ENCODE results near the gene NLRX1.
A peak's percentile ranks its signal among the peaks of the same experiment; 100 is the strongest.
"Not testable (repeated sequence)": the region's sequence is repeated elsewhere in the genome, so short reads cannot be mapped to it uniquely, and the experiment has no call there.

Gene NLRX1, protein sequence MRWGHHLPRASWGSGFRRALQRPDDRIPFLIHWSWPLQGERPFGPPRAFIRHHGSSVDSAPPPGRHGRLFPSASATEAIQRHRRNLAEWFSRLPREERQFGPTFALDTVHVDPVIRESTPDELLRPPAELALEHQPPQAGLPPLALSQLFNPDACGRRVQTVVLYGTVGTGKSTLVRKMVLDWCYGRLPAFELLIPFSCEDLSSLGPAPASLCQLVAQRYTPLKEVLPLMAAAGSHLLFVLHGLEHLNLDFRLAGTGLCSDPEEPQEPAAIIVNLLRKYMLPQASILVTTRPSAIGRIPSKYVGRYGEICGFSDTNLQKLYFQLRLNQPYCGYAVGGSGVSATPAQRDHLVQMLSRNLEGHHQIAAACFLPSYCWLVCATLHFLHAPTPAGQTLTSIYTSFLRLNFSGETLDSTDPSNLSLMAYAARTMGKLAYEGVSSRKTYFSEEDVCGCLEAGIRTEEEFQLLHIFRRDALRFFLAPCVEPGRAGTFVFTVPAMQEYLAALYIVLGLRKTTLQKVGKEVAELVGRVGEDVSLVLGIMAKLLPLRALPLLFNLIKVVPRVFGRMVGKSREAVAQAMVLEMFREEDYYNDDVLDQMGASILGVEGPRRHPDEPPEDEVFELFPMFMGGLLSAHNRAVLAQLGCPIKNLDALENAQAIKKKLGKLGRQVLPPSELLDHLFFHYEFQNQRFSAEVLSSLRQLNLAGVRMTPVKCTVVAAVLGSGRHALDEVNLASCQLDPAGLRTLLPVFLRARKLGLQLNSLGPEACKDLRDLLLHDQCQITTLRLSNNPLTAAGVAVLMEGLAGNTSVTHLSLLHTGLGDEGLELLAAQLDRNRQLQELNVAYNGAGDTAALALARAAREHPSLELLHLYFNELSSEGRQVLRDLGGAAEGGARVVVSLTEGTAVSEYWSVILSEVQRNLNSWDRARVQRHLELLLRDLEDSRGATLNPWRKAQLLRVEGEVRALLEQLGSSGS

DNA sequence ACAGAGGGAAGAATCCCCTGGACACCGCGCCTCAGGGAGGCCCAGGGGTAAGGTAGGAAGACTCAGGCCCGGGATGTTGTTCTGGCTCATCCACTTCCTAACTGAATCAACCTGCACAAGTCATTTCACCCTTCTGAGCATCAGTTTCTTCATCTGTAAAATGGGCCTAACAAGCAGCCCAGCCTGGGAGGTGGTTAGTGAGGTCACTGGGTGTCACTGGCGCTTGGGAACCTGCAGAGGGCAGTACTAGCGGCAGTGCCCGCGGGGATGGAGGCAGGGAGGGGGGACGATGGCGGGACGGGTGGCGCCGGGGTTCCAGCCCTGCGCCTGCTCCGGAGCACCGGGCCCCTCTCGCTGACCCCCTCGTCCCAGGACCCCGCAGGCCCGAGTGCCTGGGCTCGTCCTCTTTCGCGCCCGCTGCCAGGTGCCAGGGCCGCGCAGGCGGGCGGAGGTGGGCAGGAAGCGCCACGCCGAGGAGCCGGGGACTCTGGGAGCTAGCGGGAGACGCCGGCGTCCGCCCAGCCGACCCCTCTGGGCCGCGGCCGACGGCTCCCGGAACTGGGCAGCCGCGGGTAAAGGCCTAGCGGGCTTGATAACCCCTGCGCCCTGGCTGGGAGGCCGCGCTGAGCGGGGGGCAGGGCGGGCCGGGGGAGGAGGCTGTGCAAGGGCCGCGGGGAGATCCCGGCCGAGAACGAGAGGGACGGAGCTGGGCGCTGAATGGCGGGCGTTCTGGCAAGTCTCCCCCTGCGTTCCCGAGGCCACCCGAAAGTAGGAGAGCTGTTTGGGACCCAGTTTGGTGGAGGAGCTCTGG is at the start of gene NLRX1:
TSS of gene NLRX1 (plus strand) at position 255 of the 811 bp plus-strand sequence. CDS start 2,679 bp downstream, outside the sequence.
- peak; percentile 76 to 89 (median 79) for DNase-seq (ENCODE audit: low read depth in 2 of 3, low spot score in 1 of 3)

DNA sequence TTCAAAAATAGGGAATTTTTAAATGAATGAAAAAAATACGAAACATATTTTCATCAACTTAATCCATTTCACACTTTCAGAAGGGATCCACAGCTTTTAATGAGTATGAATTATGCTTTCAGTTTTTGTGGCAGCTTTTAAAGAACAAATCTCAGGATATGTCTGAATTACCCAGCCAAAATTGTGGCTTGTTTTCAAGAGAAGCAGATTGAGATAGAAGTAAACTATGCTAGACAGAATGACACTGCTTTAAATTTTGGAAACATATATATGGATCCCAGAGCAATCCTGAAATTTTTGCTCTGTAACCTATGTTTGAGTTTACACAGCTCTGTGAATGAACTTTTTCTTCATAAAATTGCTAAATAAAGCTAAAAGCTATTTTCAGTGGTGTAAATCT is 49.6 kb upstream of the NLRX1 start:
- DNase-seq (ENCODE audit: low read depth in 2 of 3, low spot score in 1 of 3): no peak

DNA sequence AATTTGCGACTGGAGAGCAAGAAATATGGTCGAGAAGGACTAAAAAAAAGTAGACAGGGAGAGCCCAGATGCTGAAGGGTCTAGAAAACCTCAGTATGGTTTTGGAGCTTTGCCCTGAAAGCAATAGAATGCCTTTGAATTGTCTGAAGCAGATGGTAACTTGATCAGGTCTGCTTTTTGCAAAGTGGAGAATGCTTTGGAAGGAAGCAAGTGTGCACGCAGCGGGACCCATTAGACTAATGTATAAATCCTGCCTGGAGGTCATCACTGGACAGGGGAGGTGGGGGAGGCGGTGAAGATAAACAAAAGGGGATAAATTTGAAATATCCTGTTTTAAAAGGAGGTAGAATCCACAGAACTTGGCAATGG is 47.9 kb upstream of the NLRX1 start:
- no peak for DNase-seq (ENCODE audit: low read depth in 2 of 3, low spot score in 1 of 3)

DNA sequence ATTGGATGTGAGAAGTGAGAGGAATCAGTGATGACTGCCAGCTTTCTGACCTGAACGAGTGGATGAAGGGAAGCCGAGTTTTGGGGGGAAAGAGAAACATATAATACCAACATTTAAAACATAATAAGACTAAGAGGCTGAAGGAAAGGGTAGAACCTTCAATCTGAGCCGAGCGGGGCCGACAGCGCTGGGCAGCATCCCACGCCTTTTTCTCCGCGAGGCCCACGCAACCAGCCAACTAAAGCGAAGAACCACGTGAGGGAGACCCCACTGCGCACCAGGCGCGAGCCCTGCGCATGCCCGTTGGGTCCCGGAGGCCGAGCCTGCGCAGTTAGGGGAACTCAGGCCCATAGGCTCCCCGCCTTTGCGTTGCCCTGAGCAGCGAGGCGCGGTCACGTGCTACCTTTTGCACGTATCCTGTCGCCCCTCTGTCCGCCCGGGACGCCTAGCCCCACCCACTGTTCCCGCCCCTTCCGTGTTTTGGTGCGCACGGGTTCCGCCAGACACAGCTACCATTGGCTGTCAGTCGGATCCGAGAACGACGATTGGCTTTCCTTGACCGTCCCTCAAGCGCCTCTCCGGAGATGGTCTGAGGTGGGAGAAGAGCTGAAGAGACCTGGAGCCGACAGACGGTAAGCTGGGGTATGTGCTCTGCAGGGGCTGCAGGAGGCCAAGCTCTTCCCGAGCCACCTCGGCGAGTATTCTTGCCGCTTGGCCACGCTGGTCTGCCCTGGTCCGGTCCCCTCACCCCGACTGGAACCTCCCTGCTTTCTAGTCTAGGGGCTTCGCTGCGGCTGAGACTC is 47.3 kb upstream of the NLRX1 start, which contains the start of gene HINFP:
TSS of gene HINFP (plus strand) at position 573 of the 803 bp plus-strand sequence. CDS start 5,365 bp downstream, outside the sequence.
- DNase-seq (ENCODE audit: low read depth in 2 of 3, low spot score in 1 of 3): peak; percentile 99 to 100 (median 100)

DNA sequence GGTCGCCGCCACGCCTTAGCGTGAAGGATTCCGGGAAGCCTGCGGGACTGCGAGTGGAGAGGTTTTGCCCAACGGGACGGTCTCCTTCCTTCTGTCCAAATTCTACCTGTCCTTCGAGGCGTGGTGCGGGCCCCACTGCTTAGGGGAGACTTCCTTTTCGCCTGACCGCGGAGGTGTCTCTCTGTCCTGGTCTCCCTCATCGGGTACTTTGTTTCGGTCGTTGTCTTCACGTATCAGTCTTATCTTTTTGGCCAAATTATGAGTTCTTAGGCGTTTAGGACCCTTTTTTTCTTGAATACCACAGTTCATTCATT is 46.8 kb upstream of the NLRX1 start:
- DNase-seq (ENCODE audit: low read depth in 2 of 3, low spot score in 1 of 3): no peak

DNA sequence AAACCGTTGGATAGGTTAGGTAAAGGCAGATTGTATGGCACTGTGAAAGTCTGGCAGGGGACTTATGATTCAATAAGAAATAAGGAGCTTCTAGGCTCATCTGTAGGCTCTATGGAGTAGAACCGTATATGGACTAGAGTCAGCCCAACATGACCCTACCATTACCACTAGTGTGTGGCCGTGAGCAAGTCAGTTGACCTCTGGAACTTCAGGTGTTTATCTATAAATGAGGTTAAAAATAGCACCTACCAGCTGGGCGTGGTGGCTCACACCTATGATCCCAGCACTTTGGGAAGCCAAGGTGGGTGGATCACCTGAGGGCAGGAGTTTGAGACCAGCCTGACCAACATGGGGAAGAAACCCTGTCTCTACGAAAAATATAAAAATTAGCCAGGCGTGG is 42.7 kb upstream of the NLRX1 start:
- DNase-seq (ENCODE audit: low read depth in 2 of 3, low spot score in 1 of 3): no peak

DNA sequence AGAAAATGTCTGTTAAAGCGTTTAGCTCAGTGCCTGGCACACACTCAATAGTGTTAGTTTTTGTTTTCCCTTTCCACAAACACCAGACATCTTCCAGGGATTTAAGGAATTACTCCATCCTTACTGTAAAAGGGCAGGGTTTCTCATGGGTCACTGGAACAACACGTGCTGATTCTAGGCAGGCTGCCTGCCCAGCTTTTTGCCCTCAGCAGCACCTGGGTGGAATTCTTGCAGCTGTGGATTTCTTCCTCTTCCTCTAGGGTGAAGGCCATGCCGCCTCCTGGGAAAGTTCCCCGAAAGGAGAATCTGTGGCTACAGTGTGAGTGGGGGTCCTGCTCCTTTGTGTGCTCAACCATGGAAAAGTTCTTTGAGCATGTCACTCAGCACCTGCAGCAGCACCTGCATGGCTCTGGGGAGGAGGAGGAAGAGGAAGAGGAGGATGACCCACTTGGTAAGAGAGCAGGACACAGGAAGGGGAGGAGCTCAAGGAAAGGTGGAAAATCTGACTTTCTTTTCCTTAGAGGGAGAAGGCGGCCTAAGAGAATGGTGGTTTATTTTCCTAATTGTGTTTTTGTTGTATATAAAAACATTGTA is 41.8 kb upstream of the NLRX1 start:
- no peak for DNase-seq (ENCODE audit: low read depth in 2 of 3, low spot score in 1 of 3)

DNA sequence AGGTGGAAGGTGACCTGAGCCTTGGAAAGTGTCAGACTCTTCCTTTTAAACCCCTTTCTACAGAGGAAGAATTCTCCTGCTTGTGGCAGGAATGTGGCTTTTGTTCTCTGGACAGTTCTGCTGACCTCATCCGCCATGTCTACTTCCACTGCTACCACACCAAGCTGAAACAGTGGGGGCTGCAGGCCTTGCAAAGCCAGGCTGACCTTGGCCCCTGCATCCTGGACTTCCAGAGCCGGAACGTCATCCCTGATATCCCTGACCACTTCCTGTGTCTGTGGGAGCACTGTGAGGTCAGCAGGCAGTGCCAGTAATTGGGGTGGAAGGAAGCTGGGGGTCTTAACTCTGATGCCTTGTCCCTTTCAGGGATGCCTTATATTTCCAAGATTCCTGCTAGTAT is 37.9 kb upstream of the NLRX1 start:
- DNase-seq (ENCODE audit: low read depth in 2 of 3, low spot score in 1 of 3): no peak

DNA sequence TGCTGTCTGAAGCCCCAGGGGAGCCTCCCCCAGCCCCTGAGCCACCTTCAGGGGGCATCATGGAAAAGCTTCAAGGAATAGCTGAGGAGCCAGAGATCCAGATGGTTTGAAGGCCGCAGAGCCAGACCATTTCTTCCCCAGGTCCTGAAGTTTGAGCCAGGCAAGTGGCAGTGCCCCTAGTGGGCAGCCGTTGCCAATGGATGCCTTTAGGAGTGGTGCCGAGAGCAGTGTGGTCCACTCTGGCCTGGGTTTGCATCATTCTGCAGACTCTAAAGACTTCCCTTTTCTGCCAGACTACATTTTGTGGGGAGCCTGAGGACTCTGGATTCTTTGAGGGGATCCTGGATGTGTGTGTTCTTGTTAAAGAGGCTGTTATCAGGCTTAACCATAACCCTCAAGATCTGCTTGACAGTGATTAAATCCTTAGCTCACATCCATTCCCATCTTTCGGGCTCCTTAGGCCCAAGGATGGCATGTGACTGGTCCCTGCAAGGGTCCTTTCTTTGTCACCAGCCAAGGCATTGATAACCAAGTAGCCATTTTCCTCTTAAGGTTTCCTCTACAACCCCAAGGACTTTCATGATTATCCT is 34.0 kb upstream of the NLRX1 start:
- DNase-seq (ENCODE audit: low read depth in 2 of 3, low spot score in 1 of 3): no peak

DNA sequence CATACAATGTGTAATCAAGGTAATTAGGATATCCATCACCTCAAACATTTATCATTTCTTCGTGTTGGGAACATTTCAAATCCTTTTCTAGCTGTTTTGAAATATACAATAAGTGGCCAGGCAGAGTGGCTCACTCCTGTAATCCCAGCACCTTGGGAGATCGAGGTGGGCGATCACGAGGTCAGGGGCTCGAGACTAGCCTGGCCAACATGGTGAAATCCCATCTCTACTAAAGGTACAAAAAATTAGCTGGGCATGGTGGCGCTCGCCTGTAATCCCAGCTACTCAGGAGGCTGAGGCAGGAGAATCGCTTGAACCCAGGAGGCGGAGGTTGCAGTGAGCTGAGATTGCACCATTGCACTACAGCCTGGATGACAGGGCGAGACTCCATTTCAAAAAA is 29.2 kb upstream of the NLRX1 start:
- DNase-seq (ENCODE audit: low read depth in 2 of 3, low spot score in 1 of 3): not testable (repeated sequence)

DNA sequence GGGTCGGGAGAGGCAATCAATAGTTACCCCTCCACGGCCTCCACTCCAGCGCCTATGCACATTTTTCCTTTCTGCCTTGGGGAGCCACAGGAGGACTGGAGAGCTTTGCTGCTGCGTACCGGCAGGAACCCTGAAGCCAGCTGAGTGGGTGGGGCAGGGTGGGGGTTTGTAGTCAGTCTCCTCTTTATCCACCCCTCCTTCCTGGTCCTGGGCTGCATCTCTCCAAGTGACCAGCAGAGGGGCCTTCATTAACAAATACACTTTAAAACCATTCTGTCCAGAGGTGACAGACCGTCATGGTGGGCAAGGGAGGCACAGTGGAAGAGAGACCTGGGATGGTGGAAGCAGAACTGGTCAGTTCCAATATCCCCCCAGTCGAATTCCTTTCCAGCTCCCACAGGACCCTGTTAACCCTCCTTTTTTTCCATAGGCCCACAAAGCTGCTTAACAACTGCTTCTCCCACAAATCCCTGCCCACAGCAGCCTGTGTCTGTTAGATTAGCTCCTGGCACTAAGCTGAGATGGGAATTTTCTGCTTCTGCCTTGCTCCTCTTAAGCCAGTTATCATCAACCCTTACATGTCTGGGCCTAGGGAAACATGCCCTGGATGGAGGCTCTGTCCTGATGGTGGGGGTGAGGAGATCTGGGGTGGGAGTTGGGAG is 23.6 kb upstream of the NLRX1 start:
- DNase-seq (ENCODE audit: low read depth in 2 of 3, low spot score in 1 of 3): no peak

DNA sequence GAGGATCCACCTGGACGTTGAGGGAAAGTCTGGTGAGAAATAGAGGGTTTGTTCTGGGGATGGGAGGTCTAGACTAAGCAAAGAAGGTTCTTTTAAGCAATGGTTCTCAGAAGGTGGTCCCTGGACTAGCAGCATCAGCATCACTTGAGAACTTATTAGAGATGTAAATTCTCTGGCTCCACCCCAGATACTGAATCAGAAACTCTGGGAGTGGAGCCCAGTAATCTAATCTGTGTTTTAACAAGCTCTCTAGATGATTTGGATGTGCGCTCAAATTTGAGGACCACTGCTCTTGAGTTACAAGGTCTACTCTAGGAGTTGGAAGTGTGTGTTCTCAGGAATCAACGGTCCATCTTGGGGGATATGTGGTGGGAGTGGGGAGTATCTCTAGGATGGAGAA is 23.0 kb upstream of the NLRX1 start:
- no peak for DNase-seq (ENCODE audit: low read depth in 2 of 3, low spot score in 1 of 3)

DNA sequence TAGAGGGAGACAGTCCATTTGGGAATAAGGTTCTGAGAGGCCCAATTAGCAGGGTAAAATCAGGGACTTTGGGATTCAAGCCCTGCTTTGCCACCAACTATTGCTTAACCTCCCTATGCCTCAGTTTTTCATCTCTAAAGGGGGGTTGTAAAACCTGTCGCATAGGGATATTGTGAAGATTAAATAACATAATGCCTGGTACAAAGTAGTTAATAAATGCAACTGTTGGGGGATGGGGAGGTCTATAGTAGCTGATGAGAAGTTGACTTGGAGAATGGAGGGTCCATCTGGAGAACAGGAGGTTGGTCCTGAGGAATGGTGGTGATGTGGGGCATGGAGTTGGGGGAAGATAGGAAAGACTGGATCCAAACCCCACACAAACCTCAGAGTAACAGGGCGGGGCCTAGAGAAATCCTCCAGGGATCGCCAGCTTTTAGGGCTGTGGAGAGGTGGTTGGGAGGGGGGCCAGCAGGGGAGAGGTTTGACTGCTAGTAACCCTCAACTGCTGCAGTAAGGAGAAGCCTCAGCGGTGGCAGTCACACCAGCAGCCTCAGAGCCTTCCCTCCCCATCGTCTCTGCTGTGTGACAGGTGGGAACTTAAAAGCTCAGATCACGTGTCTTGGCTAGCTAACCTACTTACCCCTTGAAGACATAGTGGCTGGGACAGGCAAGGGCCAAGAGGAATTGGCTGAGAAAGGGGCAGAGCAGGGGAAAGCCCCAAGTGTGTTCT is 20.8 kb upstream of the NLRX1 start:
- DNase-seq (ENCODE audit: low read depth in 2 of 3, low spot score in 1 of 3): no peak

DNA sequence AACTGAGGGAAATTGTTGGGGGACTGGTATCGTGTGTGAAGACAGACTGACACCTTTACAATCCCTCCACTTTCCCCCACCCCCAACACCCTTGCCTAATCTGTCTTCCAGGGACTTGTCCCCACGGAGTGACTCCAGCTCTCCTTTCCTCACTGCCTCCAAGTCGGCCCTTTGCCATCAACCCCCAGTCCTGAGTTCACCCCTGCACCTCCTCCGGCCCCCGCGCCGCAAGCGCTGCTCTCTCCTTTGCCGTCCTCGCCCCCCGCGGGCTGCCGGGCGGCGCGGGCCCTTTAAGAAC is 19.9 kb upstream of the NLRX1 start:
- DNase-seq (ENCODE audit: low read depth in 2 of 3, low spot score in 1 of 3): no peak

DNA sequence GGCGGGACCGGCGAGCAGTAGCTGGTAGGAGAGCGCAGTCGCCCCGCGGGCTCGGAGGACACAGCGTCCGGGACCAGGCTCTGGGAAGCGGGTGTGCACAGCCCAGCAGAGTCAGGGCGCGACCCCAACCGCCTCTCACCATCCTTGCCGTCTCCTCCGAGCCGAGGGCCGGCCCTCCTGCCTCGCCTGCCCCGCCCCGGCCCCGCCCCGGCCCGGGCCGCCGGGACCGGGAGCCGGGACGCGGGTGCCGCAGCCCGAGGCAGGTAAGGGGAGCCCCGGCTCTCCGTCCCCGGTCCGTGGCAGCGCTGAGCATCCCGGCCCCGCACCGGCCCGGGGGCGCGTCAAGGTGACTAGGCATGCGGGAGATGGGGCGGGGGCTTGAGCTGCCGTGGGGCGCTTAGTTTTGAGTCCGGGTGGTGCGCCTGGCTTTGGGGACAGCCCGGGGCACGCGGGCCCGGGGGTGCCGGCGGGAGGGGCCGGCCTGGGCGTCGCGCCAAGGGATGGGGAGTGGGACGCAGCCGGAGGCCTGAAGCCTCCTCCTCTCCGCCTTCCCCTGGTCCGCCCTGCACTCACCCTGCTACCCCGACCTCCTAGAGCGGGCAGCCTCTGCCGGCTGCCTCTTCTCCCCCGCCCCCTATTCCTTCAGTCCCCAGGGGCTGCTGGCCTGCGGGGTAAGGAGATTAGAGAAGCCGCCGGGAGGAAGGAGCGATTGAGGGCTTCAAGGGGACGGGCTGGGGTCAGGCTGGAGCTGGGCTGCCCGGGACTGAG is 19.3 kb upstream of the NLRX1 start, which contains the start of gene ABCG4:
TSS of gene ABCG4 (plus strand) at position 35 of the 768 bp plus-strand sequence. CDS start 914 bp downstream, outside the sequence.
- DNase-seq (ENCODE audit: low read depth in 2 of 3, low spot score in 1 of 3): peak in 1 of 3 donors; percentile 10

DNA sequence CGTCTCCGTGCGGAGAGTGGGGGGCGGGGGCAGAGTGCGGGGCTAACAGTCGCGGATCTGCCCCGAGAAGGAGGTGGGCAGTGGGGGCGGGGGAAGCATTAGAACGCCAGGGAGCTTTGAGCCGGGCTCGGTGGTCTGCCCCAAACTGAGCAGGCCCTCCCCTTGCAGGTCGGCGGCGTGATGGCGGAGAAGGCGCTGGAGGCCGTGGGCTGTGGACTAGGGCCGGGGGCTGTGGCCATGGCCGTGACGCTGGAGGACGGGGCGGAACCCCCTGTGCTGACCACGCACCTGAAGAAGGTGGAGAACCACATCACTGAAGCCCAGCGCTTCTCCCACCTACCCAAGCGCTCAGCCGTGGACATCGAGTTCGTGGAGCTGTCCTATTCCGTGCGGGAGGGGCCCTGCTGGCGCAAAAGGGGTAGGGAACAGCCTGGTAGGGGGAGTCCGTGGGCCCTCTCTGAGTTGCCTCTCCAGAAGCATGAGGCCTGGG is 18.7 kb upstream of the NLRX1 start:
- DNase-seq (ENCODE audit: low read depth in 2 of 3, low spot score in 1 of 3): no peak

DNA sequence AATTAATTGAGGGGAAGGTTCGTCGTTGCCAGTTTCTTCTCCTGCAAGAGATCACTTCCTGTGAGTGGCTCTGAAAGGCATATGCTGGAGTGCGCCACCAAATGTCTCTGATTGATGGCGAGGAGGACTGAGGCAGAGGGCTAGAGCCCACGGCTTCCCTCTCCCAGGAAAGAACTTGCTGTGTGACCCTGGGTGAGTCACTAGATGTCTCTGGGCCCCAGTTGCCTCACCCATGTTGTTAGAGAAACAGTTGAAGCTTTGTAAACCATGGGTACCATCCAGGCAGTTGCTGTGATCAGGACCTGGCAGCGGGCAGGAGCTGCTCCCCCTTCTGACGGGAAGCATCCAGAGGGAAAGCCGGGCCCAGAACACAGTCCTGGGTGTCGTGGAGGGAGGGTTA is 16.5 kb upstream of the NLRX1 start:
- DNase-seq (ENCODE audit: low read depth in 2 of 3, low spot score in 1 of 3): no peak

DNA sequence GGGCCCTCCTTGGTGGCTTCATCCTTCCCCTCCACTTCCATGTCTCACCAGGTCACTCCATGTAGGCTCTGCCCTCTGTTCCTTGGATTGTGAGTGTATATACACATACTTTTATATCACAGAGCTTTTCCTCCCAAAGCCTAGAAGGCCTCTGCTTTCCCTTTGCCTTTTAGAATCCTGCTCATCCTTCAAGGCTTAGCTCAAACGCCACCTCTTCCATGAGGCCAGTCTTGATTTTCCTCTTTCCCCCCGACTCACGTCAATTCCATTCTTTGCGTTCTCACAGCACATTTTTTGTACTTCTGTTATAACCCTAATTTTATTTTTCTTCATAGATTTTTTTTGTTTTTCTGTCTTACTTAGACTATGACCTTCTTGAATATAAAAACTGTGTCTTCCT is 15.9 kb upstream of the NLRX1 start:
- DNase-seq (ENCODE audit: low read depth in 2 of 3, low spot score in 1 of 3): no peak
